IMR-90 (cell line): ENCODE measurements around the gene RPL27A. TPM values are rescaled to one million over a fixed set of nuclear protein-coding genes. Genes with fewer than 3 reads are reported as not detected.

Experiments used
- ATAC-seq: fragments of 200-7000 bp; cut with Tn5 transposase; 2 replicates; pipeline ENCODE4 v1.9.1; 2020; ENCODE audit warnings: low read depth, mild to moderate bottlenecking, moderate library complexity
- BruUV-seq: library from RNA; stranded (reverse); fragments of 400-500 nt; replicated peaks from 2 replicates; lab custom pipeline; 2021; lab: Mats Ljungman, UMichigan
- CTCF ChIA-PET: fragments of 300-600 bp; formaldehyde crosslinking; extraction: SDS; loops from one replicate; lab custom pipeline; 2021; ENCODE audit warnings: antibody characterized with exemption; lab: Yijun Ruan, JAX
- POLR2A ChIA-PET: fragments of 300-600 bp; sonication (Branson Sonifier 250); formaldehyde crosslinking; loops from one replicate; lab custom pipeline; 2022; ENCODE audit warnings: antibody characterized with exemption; ENCODE audit not compliant: unreplicated experiment; lab: Charles Lee
- DNase-seq: peaks from one replicate; pipeline ENCODE4 v3.0.0; 2013
- H2AFZ ChIP-seq: replicated peaks from 2 replicates; pipeline ENCODE3; 2013; ENCODE audit warnings: low read length, mild to moderate bottlenecking; ENCODE audit not compliant: poor library complexity
- H2AK5ac ChIP-seq: 2 replicates; pipeline ENCODE4 v1.6.1; 2013; ENCODE audit warnings: low read depth, low read length, inconsistent platforms
- H2AK9ac ChIP-seq: replicated peaks from 2 replicates; pipeline ENCODE3; 2013; ENCODE audit warnings: mild to moderate bottlenecking, low read depth, low read length, moderate library complexity; ENCODE audit not compliant: poor library complexity
- H2BK120ac ChIP-seq: 2 replicates; pipeline ENCODE4 v1.6.1; 2013; ENCODE audit warnings: low read depth, low read length, inconsistent platforms
- H2BK15ac ChIP-seq: 3 replicates; pipeline ENCODE4 v1.6.1; 2013; ENCODE audit warnings: low read depth, low read length, inconsistent platforms
- H2BK20ac ChIP-seq: 2 replicates; pipeline ENCODE4 v1.6.1; 2013; ENCODE audit warnings: low read depth, mild to moderate bottlenecking, inconsistent platforms, low read length, moderate library complexity
- H2BK5ac ChIP-seq: 2 replicates; pipeline ENCODE4 v1.6.1; 2013; ENCODE audit warnings: mild to moderate bottlenecking, low read depth, low read length, inconsistent platforms; ENCODE audit not compliant: poor library complexity, severe bottlenecking
- H3K14ac ChIP-seq: replicated peaks from 2 replicates; pipeline ENCODE4 v1.6.1; 2013; ENCODE audit warnings: low read depth, low read length, inconsistent platforms
- H3K18ac ChIP-seq: 2 replicates; pipeline ENCODE4 v1.6.1; 2013; ENCODE audit warnings: low read depth, low read length, control low read depth
- H3K23ac ChIP-seq: 2 replicates; pipeline ENCODE4 v1.6.1; 2013; ENCODE audit warnings: low read depth, low read length, inconsistent platforms
- H3K27ac ChIP-seq: 2 replicates; pipeline ENCODE4 v1.5.1; 2013; ENCODE audit warnings: mild to moderate bottlenecking, control low read depth, low read length; ENCODE audit not compliant: insufficient read depth
- H3K27me3 ChIP-seq: 2 replicates; pipeline ENCODE4 v1.6.1; 2013; ENCODE audit warnings: low read length; ENCODE audit not compliant: control insufficient read depth, insufficient read depth
- H3K36me3 ChIP-seq: 2 replicates; pipeline ENCODE4 v1.6.1; 2013; ENCODE audit warnings: low read length, mixed read lengths; ENCODE audit not compliant: control insufficient read depth, insufficient read depth
- H3K4ac ChIP-seq: 2 replicates; pipeline ENCODE4 v1.6.1; 2013; ENCODE audit warnings: low read depth, low read length, inconsistent platforms
- H3K4me1 ChIP-seq: 2 replicates; pipeline ENCODE4 v1.6.1; 2013; ENCODE audit warnings: low read length, mixed read lengths; ENCODE audit not compliant: control insufficient read depth, insufficient read depth
- H3K4me2 ChIP-seq: 2 replicates; pipeline ENCODE4 v1.6.1; 2013; ENCODE audit warnings: low read depth, mild to moderate bottlenecking, control low read depth, low read length, moderate library complexity
- H3K4me3 ChIP-seq: 2 replicates; pipeline ENCODE4 v1.5.1; 2013; ENCODE audit warnings: low read depth, mild to moderate bottlenecking, control low read depth, low read length, moderate library complexity; ENCODE audit not compliant: insufficient read depth
- H3K56ac ChIP-seq: 2 replicates; pipeline ENCODE4 v1.6.1; 2013; ENCODE audit warnings: low read length, inconsistent platforms; ENCODE audit not compliant: insufficient read depth; ENCODE audit errors: extremely low read depth
- H3K79me1 ChIP-seq, 2 experiments: 2 replicates each; pipeline ENCODE4 v1.6.1; 2013; ENCODE audit warnings: low read length in 2 of 2, inconsistent platforms in 1 of 2, low read depth in 1 of 2
- H3K9ac ChIP-seq: 2 replicates; pipeline ENCODE4 v1.6.1; 2013; ENCODE audit warnings: low read depth, low read length, control low read depth
- H3K9me1 ChIP-seq: 2 replicates; pipeline ENCODE4 v1.6.1; 2013; ENCODE audit warnings: low read length, inconsistent platforms; ENCODE audit not compliant: insufficient read depth
- H3K9me3 ChIP-seq: 2 replicates; pipeline ENCODE4 v1.6.1; 2013; ENCODE audit warnings: low read length; ENCODE audit not compliant: control insufficient read depth, insufficient read depth
- H4K20me1 ChIP-seq: 2 replicates; pipeline ENCODE4 v1.6.1; 2013; ENCODE audit warnings: low read length, inconsistent platforms; ENCODE audit not compliant: insufficient read depth
- H4K5ac ChIP-seq: 2 replicates; pipeline ENCODE4 v1.6.1; 2013; ENCODE audit warnings: mild to moderate bottlenecking, low read depth, low read length, control low read depth
- H4K8ac ChIP-seq, 2 experiments: 2 replicates each; pipeline ENCODE4 v1.6.1; 2013; ENCODE audit warnings: low read depth in 2 of 2, low read length in 2 of 2, control low read depth in 1 of 2, inconsistent platforms in 1 of 2
- H4K91ac ChIP-seq: 2 replicates; pipeline ENCODE4 v1.6.1; 2013; ENCODE audit warnings: low read depth, low read length, inconsistent platforms; ENCODE audit not compliant: insufficient read depth
- CEBPB ChIP-seq: IDR thresholded peaks from 2 replicates; pipeline ENCODE4 v1.6.1; 2012; ENCODE audit warnings: low read depth, low read length, improper control_type of control experiment
- MAZ ChIP-seq: IDR thresholded peaks from 2 replicates; pipeline ENCODE4 v1.6.1; 2012; ENCODE audit warnings: low read depth, mild to moderate bottlenecking, low read length, improper control_type of control experiment, moderate library complexity, borderline replicate concordance
- WGBS, 2 experiments: methylation state at CpG; one replicate each; pipeline versions ENCODE4 v1.1.5 to v1.1.7; 2013; ENCODE audit warnings: missing lambda C conversion rate in 2 of 2; ENCODE audit not compliant: insufficient read length in 1 of 2; ENCODE audit errors: extremely low coverage in 2 of 2; 5-methylcytosine and 5-hydroxymethylcytosine counted together
- dilution Hi-C: fragments of 300-500 bp; cut with HindIII; formaldehyde crosslinking; loops from one replicate; pipeline ENCODE4 v1.14.3; 2018; ENCODE audit warnings: low sequenced_read_pairs; ENCODE audit not compliant: unreplicated experiment
- in situ Hi-C: fragments of 300-500 bp; cut with MboI; formaldehyde crosslinking; loops from 3 replicates; pipeline ENCODE4 v1.14.3; 2019; ENCODE audit warnings: low sequenced_read_pairs, inconsistent platforms, mixed read lengths
- intact Hi-C: fragments of 100-400 bp; cut with micrococcal nuclease; formaldehyde crosslinking; loops from 2 replicates; pipeline ENCODE4 v1.10.0; 2022
- polyA plus RNA-seq, 3 experiments: library from polyadenylated mRNA; depleted of rRNA; stranded (reverse); fragments of >200 nt; gene quantifications; 2 replicates each; pipeline ENCODE4 v1.2.3, GENCODE V29; 2012; ENCODE audit warnings: low replicate concordance in 1 of 3
- total RNA-seq: library from RNA; depleted of rRNA; stranded (reverse); fragments of >200 nt; gene quantifications from 2 replicates; pipeline ENCODE4 v1.2.3, GENCODE V29; 2012

The RPL27A gene
- total and polyA plus RNA-seq, 2 of the 4 experiments (the other 2 are of a cell fraction) = 786 to 849 TPM

GRCh38 chr11:8720868-8721608, 38.4 kb downstream of the RPL27A start:
- Histone ChIP-seq H3K18ac (peak overlapping the region; percentile 93), H4K20me1 (no peaks in the 10 kb centered on the region), H3K56ac (peak overlapping the region; percentile 97), H4K5ac (peak overlapping the region; percentile 95), H3K23ac (peak overlapping the region; percentile 100), H2BK5ac (peak overlapping the region; percentile 99), H3K9me1 (peaks cover 65% of the 10 kb centered on the region), H4K8ac (peak overlapping the region; percentile 54 to 97), H3K4me1 (peaks cover 60% of the 10 kb centered on the region), H3K36me3 (peaks cover 27% of the 10 kb centered on the region), H2AK5ac (peak overlapping the region; percentile 98), H3K27me3 (no peaks in the 10 kb centered on the region), H3K79me1 (peaks cover 19 to 80% of the 10 kb centered on the region in 2 experiments), H2BK20ac (peak overlapping the region; percentile 98), H3K9me3 (no peaks in the 10 kb centered on the region), H3K9ac (peak overlapping the region; percentile 20), H4K91ac (peak overlapping the region; percentile 99), H2BK120ac (peak overlapping the region; percentile 99), H3K14ac (peak overlapping the region; percentile 97), H3K4me2 (no peak overlapping the region; the same call in 1 of the 2 replicates), H2AFZ (peak overlapping the region; percentile 33), H3K27ac (peak overlapping the region; percentile 99), H3K4me3 (no peak overlapping the region), H3K4ac (peak overlapping the region; percentile 100), H2AK9ac (peak overlapping the region; percentile 92), H2BK15ac (peak overlapping the region; percentile 69)
- ChIA-PET POLR2A (no interaction called here), CTCF (interaction anchor here (0.7 kb wide), 1 partner anchor 90 kb away, joined by 3 read pairs; no protein-coding TSS in a partner anchor)
- no peak for DNase-seq
- in situ Hi-C loops = no loop called here
- 0% methylated on average over 1 of the region's 5 CpGs; no CpG with 5 or more reads in 1 of the 2 experiments for WGBS, 2 experiments
- dilution Hi-C loops = no loop called here
- TF ChIP-seq MAZ (no peak), CEBPB (0 out of 2 replicates have a peak, but pooled peaks have one; percentile 2)
- no peak for ATAC-seq
- BruUV-seq = no TSS peak
- intact Hi-C loops = loop anchor here (2.0 to 10.0 kb wide), 2 partner anchors 68 to 194 kb away; partner anchors contain the start of gene AKIP1
